ENCODE measurements around the gene PKHD1. TPM values are rescaled to one million over a fixed set of nuclear protein-coding genes. Genes with fewer than 3 reads are reported as not detected.
A peak's percentile ranks its signal among the peaks of the same experiment; 100 is the strongest.

The PKHD1 gene
- total RNA-seq = 10 to 100 TPM; 33.3 to 53.4 TPM

GRCh38 chr6:52087498-52087999 lies at the start of gene PKHD1:
Gene PKHD1 (minus strand): TSS chr6:52087613. CDS start chr6:52084933, 2,680 bp downstream.
- H3K4me3 ChIP-seq = no peak within 1 kb of the TSS
- H3K27ac ChIP-seq = peak within 1 kb of the TSS; percentile 30 to 81 (median 71)
- WGBS, 2 donors = 11 to 12% methylated on average over 7 of the region's 7 CpGs
- peak; percentile 39 to 69 (median 63) for TF ChIP-seq CTCF (IDR thresholded peaks at IDR 0.05)
- peak; percentile 40 to 88 (median 84) for TF ChIP-seq POLR2A (IDR thresholded peaks at IDR 0.05)
- peak; percentile 90 for ATAC-seq
- H3K27me3 ChIP-seq = no peaks in the 10 kb centered on the region
- peaks cover 23% of the 10 kb centered on the region for H3K4me1 ChIP-seq
- no peaks in the 10 kb centered on the region for H3K9me3 ChIP-seq
- DNase-seq = peak; percentile 42 to 74 (median 61)
- intact Hi-C loops (cut with DNase I) = no loop called here
- no peaks in the 10 kb centered on the region for H3K36me3 ChIP-seq (replicated peaks in 1 of 2; ENCODE audit: insufficient read depth in 1 of 2, low read depth in 2 of 2)

GRCh38 chr6:52136934-52137467 lies 49.6 kb upstream of the PKHD1 start:
- Histone ChIP-seq H3K4me3 (no peak overlapping the region), H3K27ac (no peak overlapping the region), H3K4me1 (peaks cover 10% of the 10 kb centered on the region), H3K9me3 (no peaks in the 10 kb centered on the region), H3K36me3 (replicated peaks in 1 of 2; ENCODE audit: insufficient read depth in 1 of 2, low read depth in 2 of 2) (no peaks in the 10 kb centered on the region), H3K27me3 (no peaks in the 10 kb centered on the region)
- ATAC-seq (no peak), DNase-seq (no peak)
- TF ChIP-seq POLR2A (IDR thresholded peaks at IDR 0.05) = no peak
- TF ChIP-seq CTCF (IDR thresholded peaks at IDR 0.05) = no peak
- intact Hi-C loops (cut with DNase I) = no loop called here
- 71 to 75% methylated on average over 12 of the region's 12 CpGs for WGBS, 2 donors

GRCh38 chr6:52136055-52136454 lies 48.6 kb upstream of the PKHD1 start:
- ATAC-seq = no peak
- H3K4me3 ChIP-seq = no peak overlapping the region
- no peak for DNase-seq
- H3K27me3 ChIP-seq = no peaks in the 10 kb centered on the region
- H3K27ac ChIP-seq = no peak overlapping the region
- TF ChIP-seq CTCF (IDR thresholded peaks at IDR 0.05) = no peak
- TF ChIP-seq POLR2A (IDR thresholded peaks at IDR 0.05) = no peak
- WGBS, 2 donors = 58 to 59% methylated on average over 4 of the region's 4 CpGs
- H3K4me1 ChIP-seq = peaks cover 10% of the 10 kb centered on the region
- no peaks in the 10 kb centered on the region for H3K36me3 ChIP-seq (replicated peaks in 1 of 2; ENCODE audit: insufficient read depth in 1 of 2, low read depth in 2 of 2)
- intact Hi-C loops (cut with DNase I) = no loop called here
- no peaks in the 10 kb centered on the region for H3K9me3 ChIP-seq

GRCh38 chr6:52135217-52135616 lies 47.8 kb upstream of the PKHD1 start:
- TF ChIP-seq CTCF (IDR thresholded peaks at IDR 0.05) = no peak
- TF ChIP-seq POLR2A (IDR thresholded peaks at IDR 0.05) = no peak
- no peak overlapping the region for H3K27ac ChIP-seq
- H3K4me3 ChIP-seq = no peak overlapping the region
- H3K9me3 ChIP-seq = no peaks in the 10 kb centered on the region
- peaks cover 8% of the 10 kb centered on the region for H3K4me1 ChIP-seq
- intact Hi-C loops (cut with DNase I) = no loop called here
- 77 to 81% methylated on average over 4 of the region's 4 CpGs for WGBS, 2 donors
- DNase-seq (no peak), ATAC-seq (no peak)
- no peaks in the 10 kb centered on the region for H3K36me3 ChIP-seq (replicated peaks in 1 of 2; ENCODE audit: insufficient read depth in 1 of 2, low read depth in 2 of 2)
- H3K27me3 ChIP-seq = no peaks in the 10 kb centered on the region

GRCh38 chr6:52134011-52134410 lies 46.6 kb upstream of the PKHD1 start:
- 77 to 78% methylated on average over 3 of the region's 3 CpGs for WGBS, 2 donors
- no peak for ATAC-seq
- intact Hi-C loops (cut with DNase I) = no loop called here

More at GRCh38 chr6:52134011-52134410, 46.6 kb upstream of the PKHD1 start:
- H3K9me3 ChIP-seq = no peaks in the 10 kb centered on the region
- H3K4me3 ChIP-seq = no peak overlapping the region
- no peaks in the 10 kb centered on the region for H3K4me1 ChIP-seq
- H3K36me3 ChIP-seq (replicated peaks in 1 of 2; ENCODE audit: insufficient read depth in 1 of 2, low read depth in 2 of 2) = no peaks in the 10 kb centered on the region
- H3K27ac ChIP-seq = no peak overlapping the region
- DNase-seq = no peak
- no peak for TF ChIP-seq POLR2A (IDR thresholded peaks at IDR 0.05)
- no peak for TF ChIP-seq CTCF (IDR thresholded peaks at IDR 0.05)
- no peaks in the 10 kb centered on the region for H3K27me3 ChIP-seq

Measured in body of pancreas (tissue), 4 donors.